NCI-H2081 (cell line): Measurements from ENCODE around the gene HTRA2.

ENCODE experiments used
- DNase-seq, 2 experiments: peaks; one replicate each; lab custom pipeline; 2025; lab: John Stamatoyannopoulos, UW

HTRA2 gene

GRCh38 chr2:74500578-74500946 is 29.2 kb upstream of the HTRA2 start:
- DNase-seq = no peak

DNA sequence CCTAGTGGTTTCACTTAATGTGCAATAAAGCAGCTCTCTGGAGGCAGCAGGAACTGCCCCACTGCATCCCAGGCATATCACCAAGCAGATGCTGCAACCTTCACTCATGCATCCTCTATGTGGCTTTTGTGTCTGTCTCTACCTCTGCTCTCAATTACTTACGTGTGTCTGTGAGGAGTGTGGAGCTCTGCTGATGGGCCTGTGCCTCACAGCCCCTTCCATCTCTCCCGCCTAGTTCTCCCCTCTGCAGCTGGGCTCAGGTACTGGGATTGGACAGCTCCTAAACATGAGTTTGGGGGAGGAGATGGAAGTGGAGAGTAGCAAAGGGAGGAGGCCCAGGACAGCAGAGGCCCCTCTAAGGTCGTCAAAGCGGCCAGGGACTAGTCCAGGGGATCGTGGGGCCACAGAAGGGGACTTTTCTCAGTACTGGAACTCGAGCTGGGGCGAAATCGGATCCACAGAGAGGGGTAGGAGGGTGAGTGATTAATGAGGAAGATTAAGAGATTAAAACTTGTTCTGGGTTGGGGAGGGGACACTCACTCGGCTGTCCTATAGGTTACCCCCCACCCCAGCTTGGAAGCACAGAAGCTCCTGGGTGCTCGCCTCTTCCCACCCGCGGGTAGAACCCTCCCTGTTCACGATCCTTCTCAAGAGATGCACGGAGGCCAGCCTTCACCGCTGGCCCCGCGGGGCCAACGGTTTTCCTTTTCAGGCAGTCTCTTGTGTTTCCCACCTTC is 28.2 kb upstream of the HTRA2 start:
- no peak for DNase-seq

- DNase-seq = no peak
Measured at GRCh38 chr2:74502147-74502719, 27.5 kb upstream of the HTRA2 start.

- DNase-seq = peak; percentile 40 to 65
Measured at GRCh38 chr2:74502720-74503505, 26.8 kb upstream of the HTRA2 start.

GRCh38 chr2:74503506-74504475 is 25.9 kb upstream of the HTRA2 start:
- DNase-seq = no peak

GRCh38 chr2:74504591-74504990 is 25.1 kb upstream of the HTRA2 start:
- DNase-seq = no peak

DNA sequence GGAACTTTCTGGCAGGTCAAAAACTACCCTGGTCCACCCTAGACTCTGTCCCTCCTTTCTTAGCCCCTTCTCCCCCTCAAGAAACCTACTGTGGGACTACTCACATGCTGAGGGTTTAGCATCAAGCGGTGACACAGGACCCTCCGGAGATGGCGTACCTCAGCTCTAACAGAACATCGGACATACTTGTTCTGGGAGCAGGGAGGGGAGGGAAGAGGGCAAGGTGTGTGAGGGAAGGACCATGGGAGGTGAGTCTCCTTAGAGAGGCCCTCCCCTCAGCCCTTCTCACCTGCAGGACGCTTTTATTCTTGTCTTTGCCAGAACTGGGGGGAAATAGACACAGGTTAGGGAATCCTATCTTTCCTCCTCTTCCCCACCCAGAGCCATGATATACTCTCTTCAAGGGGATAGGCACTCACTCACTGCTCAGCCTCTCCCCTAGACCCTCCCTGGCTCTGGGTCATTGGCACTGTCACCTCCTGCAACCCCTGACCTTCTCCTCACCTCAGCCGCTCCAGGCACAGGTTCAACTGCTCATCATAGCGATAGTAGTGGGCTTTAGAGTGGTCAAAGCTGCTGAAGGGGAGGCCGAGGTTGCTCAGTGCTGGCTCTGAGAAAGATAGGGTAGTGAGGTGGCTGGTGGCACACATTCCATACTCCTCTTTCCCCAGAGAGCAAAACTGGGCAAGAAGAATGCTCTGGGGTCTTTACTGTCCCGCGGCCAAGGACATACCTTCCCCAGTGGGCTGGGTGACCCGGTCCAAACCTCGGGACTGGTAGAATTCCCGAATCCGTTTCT is 24.1 kb upstream of the HTRA2 start:
- DNase-seq = no peak

GRCh38 chr2:74507145-74507925 is 22.4 kb upstream of the HTRA2 start, which contains the start of gene PCGF1:
Gene PCGF1 (minus strand): TSS chr2:74507695. CDS start chr2:74507668, 27 bp downstream.
- peak; percentile 99 for DNase-seq

DNA sequence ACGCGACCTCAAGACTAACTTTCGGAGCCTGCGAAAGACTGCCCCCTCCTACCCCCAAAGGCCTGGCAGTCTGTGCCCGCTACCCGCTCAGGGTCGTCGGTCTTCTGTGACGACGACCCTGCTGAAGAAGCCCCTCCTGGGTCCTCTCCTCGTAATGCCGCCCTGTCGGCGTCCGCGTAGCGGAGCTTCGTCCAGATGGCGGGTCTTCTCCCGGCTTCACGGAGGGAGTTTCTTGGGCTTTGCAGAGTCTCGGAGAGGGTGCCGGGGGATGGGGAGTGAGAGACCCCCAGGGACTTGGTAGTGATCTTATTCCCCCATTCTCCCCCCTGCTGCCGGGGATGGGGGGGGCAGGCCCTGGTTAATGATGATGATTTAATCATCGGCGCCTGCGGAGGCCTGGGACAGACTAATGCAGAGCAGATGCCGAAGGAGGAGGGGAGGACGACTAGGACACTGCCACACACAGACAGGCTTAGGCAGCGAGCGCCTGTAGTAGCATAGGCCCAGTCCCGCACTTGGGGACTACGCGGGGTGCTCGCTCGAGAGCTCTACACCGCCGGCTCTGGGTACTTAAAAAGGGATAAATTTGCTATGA is 21.7 kb upstream of the HTRA2 start:
- DNase-seq = peak in 1 of 2 experiments; percentile 51

GRCh38 chr2:74510272-74510671 is 19.5 kb upstream of the HTRA2 start:
- DNase-seq = no peak

DNA sequence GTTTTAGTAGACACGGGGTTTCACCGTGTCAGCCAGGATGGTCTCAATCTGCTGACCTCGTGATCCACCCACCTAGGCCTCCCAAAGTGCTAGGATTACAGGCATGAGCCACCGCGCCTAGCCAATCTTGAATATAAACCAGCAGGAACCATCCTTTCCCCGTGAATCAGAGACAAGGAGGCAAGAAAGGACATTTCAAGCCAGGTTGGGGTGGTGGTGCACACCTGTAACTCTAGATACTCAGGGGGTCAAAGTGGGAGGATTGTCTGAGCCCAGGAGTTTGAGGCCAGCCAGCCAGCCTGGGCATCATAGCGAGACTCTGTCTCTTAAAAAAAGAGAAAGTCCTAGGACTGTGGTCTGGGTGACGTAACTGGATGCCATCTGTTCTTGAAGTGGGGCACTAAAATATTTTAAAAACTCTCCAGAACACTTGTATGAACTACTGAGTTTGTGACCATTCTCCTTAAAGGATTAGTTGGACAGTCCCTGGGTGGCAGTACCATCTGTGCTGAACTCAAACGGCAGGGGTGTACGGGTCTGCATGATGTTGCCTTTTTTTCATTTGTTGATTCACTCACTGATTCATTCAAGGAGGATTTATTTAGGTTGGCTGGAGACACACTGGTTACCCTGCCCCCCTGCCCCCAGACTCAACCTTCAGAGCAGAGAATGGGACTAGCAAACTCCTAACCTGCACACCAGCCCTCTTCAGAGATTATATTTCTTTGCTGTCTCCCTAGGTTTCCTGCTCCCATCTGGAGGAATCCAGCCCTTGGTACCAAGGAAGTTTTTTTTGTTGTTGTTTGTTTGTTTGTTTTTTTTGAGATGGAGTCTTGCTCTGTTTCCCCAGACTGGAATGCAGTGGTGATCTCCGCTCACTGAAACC is 18.4 kb upstream of the HTRA2 start:
- DNase-seq = no peak

- DNase-seq = no peak
Measured at GRCh38 chr2:74512744-74513604, 16.8 kb upstream of the HTRA2 start.

- DNase-seq = no peak
Measured at GRCh38 chr2:74513605-74514367, 15.9 kb upstream of the HTRA2 start.

- DNase-seq = no peak
Measured at GRCh38 chr2:74514368-74515270, 15.1 kb upstream of the HTRA2 start, which contains the start of gene TLX2. Gene TLX2 (plus strand): TSS chr2:74514450. CDS start chr2:74514807, 357 bp downstream.

DNA sequence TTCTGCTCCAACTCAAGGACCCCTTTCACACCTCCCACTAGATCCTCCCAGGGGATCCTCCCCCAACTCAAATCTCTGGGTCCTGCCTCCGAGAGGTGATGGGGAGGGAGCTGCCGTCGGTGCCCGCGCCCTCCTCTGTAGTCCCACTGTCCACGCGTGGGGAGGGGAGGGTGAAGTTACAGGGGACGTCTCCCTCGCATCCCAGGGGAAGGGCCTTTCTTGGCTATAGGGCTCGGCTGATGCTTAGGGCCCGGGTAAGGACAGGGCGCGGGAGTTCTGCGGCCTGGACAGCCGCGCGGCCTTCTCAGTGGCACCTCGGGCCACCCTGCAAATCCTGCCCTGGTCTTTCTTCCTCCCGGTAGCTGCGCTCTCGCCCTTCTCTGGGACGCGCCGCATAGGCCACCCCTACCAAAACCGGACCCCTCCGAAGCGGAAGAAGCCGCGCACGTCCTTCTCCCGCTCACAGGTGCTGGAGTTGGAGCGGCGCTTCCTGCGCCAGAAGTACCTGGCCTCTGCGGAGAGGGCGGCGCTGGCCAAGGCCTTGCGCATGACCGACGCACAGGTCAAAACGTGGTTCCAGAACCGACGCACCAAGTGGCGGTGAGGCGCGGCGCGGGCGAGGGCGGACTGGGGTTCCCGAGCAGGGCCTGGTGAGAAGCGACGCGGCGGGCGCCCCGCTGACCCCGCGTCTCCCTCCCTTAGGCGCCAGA is 14.3 kb upstream of the HTRA2 start:
- no peak for DNase-seq
